GM19023 (cell line): ENCODE data around the gene PTPRC.
A peak's percentile ranks its signal among the peaks of the same experiment; 100 is the strongest.

Experiments used
- ATAC-seq: cut with Tn5 transposase; IDR thresholded peaks from one replicate; pipeline ENCODE4 v1.9.1; 2021; ENCODE audit warnings: mild to moderate bottlenecking, moderate library complexity; ENCODE audit not compliant: unreplicated experiment

Gene PTPRC

DNA sequence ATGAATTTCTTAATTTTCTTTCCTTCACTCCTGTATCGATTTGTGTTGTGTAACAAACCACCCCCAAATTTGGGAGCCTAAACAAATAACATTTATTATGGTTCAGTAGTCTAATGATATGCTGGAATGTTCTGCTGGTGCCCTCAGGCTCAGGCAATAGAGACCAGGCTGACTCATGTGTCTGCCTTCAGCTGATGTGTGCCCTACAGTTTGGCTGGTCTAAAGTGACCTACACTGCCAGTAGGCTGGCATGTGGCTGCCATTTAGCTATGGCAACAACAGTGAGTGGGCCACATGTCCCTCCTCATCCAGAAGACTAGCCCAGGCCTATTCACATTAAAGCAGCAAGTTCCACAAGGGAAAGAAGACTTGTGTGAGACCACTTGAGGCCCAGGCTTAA, 115.8 kb downstream of the PTPRC start:
- no peak for ATAC-seq

DNA sequence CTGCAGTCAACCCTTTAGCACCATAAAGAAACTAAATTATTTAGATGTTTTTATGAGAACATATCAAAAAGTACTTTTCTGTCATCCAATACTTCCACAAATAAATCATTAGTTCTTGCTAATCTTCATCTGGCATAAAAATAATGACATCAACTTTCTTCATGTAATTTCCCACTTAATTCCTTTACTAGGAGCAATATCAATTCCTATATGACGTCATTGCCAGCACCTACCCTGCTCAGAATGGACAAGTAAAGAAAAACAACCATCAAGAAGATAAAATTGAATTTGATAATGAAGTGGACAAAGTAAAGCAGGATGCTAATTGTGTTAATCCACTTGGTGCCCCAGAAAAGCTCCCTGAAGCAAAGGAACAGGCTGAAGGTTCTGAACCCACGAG, 116.9 kb downstream of the PTPRC start:
- ATAC-seq = no peak

DNA sequence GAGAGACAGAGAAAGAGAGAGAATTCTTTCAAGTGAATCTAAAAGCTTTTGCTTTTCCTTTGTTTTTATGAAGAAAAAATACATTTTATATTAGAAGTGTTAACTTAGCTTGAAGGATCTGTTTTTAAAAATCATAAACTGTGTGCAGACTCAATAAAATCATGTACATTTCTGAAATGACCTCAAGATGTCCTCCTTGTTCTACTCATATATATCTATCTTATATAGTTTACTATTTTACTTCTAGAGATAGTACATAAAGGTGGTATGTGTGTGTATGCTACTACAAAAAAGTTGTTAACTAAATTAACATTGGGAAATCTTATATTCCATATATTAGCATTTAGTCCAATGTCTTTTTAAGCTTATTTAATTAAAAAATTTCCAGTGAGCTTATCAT, 117.6 kb downstream of the PTPRC start:
- ATAC-seq = no peak

DNA sequence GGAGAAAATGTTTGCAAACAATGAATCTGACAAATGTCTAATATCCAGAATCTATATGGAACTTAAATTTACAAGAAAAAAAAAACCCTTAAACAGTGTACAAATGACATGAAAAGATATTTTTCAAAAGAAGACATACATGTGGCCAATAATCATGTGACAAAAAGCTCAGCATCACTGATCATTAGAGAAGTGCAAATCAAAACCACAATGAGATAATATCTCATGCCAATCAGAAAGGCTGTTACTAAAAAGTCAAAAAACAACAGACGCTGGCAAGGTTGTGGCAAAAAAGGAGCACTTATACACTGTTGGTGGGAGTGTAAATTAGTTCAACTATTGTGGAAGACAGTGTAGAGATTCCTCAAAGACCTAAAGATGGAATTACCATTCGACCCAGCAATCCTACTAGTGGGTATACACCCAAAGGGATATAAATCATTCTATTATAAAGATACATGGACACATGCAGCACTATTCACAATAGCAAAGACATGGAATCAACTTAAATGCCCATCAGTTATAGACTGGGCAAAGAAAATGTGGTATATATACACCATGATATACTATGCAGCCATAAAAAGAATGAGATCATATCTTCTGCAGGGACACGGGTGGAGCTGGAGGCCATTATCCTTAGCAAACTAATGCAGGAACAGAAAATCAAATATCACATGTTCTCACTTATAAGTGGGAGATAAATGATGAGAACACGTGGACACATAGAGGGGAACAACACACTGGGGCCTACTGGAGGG, 123.2 kb downstream of the PTPRC start:
- no peak for ATAC-seq

DNA sequence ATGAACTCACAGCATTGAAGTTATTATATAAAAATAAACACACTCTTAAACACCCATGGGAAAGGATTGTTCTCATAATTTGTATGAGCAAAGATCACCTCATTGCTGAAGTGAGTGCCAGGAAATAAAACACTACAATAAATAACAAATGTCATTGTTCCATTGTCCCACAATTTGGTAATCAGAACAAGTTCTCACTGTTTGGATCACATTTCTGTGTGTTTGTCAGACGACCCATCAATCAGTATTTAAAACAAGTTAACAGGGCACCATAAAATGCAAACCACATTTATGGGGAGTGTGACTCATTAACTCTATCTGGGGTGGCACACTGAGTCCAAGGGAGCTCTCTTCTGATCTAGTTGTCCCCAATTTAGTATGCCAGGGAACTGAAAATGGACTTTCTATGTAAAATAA, 124.5 kb downstream of the PTPRC start:
- no peak for ATAC-seq

DNA sequence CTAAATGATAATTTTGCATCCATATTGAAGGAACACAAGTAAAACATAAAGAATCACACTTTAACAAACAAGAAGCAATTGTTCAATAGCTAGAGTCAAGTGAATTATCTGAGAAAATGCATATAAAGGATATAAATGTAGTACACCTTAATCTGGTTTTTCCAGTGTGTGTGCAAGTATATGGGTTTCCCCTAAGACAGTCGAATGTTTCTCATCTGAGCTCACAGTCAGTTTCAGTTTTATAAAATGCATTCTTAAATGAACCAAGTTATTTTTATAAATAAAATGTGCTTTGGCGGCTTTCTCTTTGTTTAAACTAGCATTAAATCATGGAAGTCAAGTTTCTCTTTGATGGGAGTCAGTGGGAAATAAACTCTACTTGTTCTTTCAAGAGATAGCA, 125.9 kb downstream of the PTPRC start:
- ATAC-seq = no peak

DNA sequence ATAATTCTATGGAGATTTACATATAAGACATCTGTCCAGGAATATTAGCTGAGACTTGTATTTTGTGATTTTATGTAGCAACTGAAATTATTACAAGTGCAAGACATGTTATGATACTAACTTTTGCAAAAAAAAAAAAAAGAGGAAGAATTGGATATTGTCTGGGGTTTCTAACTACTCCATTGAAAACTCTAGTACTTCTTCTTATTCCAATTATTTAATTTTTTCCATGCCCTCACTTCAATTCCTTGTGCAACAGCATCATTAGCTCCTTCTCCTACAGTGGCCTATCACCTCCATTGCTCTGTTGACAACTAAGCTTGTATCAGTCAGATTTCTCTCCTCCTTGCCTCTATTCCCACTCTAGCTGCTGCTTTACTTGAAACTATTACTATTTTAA, 126.6 kb downstream of the PTPRC start:
- ATAC-seq = no peak

DNA sequence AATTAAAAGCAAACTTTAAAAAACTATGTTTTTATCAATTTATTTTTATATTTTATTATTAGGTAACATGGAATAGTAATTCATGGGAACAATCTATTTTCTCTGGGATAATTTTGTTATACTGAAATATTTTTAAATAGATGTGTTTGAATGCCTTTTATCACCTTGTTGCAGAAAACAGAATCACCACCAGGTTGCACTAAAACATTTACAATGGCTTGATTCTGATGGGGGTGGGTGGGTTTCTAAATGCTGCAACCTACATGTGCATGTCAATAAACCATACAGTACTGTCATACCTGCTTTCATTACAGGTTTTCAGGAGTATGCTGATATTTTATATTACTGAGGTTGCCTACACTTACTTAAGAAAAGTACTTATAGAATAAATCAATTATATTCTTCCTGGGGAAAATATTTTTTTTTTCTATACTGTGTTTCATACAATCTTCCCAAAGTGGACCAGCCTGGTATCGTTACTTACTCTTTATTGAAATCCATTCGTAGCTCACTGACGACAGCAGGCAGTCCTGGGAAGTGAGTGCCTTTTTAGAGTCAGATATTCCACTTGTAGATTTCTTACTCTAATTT, 132.8 kb downstream of the PTPRC start:
- ATAC-seq = no peak

DNA sequence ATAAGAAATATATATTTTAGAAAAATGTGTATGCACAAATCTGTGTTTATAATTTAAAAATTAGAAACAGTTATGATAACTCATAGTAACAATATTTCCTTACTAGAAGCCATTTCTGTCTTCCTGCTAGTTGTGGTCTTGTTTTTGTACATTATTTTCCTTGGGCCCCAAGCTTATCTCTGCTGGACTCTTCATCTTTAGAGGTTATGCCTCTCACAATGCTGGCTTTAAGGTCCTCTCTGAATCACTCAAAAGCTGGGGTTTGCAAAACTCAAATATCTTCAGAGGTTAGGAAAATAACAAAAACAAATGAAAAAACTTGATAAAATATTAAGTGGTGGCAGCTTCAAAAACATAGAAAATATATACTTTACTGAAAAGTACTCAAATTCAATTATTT, 133.8 kb downstream of the PTPRC start:
- no peak for ATAC-seq

DNA sequence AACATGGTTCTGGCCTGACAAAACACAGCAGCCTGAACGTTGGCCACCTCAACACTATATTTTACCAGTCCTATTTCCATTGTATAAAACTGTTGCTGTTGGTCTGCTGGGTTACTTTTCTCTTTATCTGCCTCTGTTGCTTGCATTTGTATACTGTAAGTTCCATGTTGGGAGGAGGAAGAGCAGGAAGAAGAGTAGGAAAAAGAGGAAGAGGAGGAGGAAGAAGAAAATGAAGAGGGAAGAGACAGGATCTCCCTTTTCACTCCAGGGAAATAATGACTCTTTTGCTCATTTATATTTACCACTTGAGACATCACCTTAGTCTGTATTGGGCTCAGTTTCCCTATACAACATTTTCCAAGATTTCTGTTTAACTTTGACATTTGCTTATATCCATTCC, 134.2 kb downstream of the PTPRC start:
- ATAC-seq = no peak

DNA sequence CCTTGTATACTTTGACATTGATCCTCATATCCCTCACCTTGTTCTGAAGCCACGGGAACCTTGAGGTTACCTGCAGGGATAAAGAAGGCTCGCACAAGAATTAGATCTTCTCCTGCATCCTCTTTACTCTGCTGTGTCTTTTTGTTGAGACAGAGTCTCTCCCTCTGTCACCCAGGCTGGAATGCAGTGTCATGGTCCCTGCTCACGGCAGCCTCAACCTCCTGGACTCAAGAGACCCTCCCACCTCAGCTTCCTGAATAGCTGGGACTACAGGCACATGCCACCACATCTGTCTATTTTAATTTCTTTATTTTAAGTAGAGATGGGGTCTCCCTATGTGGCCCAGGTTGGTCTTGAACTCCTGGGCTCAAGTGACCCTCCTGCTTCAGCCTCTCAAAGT, 134.7 kb downstream of the PTPRC start:
- no peak for ATAC-seq

DNA sequence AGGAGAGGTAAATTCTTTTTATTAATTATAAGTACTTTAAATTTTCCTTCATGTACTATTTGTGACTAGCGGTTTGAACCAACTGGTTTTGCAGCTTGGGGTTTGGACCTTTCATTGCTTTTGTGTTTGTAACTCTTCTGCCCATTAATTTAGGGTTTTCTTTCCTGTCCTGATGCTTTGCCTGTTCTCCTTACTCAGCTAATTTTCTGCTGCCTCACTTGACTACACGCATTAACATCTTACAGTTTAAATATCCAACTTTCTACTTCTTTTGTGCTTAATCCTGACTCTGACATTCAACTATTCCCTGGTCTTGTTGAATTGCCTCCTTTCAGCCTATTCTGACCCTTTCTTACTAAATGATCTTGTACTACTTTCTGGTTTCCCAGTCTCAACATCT, 135.6 kb downstream of the PTPRC start:
- ATAC-seq = no peak

DNA sequence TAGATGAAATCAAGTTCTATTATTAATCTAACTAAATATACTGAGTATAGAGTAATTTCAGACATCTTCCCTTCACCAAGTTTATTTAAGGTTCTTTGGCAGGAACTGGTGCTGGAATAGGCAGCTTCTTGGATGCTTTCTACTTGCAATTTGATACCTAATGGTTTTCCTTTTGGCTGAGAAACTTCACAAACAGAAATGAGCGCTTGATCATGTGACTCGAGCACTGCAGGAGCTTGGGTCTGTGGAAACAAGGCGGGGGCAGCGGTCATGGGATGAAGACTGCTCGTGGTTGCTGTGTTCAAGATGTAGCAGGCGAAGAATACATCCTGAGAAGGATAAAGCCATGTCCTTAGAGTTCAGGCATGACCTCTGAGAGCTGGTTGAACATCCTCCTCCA, 136.8 kb downstream of the PTPRC start:
- ATAC-seq = no peak

DNA sequence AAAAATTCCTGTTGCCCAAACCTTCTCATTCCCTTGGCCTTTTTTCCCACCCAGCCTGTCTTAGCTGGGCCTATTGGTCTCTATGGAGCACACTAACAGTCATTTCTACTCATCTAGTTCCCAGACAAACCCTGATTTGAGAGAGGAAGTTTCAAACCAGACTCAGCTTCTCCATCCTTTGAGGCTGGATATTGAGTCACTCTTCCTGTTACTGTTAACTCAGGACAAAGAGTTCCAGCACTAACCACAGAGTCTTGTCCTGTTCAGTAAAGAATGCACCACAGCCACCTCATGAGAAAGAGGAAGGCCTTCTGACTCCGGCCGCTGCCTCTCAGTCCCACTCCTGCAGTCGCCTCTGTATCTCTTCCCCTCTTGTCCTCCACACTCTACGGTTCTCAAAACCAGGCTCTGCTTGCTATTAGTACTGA, 137.8 kb downstream of the PTPRC start:
- ATAC-seq = no peak

DNA sequence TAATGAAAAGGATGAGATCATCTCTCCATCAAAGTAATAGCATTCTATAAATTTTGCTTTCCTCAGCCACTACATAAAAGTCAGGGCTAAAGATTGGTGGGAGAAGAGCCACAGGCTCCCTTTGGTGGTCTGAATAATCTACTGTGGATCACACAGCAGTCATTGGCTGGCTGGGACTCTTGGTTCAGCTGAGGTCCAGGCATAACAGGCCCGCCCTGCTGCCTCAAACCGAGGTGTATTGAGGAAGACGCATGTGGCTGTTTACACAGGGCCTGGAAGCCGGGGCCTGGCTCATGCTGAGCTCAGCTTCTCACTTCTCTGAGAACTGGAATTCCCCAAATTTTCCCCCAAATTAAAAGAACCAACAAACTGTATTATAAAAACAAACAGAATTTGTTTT, 139.2 kb downstream of the PTPRC start:
- no peak for ATAC-seq

DNA sequence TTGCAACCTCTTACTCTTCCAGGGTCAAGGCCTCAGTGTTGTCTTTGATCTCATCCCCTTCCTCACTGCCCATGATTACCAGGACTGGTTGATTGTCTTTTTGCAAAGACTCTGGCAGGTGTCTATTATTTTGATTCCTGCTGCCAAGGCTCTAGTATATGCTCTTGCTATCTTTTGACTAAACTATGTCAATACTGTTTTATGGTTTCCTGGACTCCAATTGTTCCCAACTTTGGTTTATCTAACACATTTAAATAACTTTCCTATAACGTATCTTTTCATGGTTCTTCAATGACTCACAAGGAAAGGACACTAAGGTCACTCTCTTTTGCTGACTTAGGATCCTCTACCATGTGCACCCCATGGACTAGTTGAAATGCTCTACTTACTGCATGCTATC, 141.5 kb downstream of the PTPRC start:
- ATAC-seq = no peak

DNA sequence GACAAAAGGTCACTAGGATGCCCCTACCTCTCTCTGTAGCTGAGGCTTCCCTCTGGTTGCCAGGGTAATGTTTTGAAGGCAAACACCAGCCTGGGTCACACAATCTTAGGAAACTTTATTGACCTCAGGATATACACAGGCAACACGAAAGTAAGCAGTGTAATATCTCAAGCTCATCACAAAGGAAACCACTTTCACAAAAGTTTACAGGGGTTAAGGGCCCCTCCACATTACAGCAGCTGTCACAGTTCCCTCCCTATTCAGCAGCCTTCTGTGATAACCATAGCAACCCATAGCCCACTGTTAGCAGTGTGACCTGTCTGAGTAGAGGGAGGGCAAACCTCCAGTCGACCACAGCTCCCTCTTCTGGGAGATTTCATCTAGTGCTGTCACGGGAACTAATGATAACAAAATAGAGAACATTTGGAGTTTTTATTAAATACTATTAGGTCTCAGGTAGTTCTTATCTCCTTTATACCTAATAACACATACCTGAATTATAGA, 149.8 kb downstream of the PTPRC start:
- peak; percentile 82 for ATAC-seq

DNA sequence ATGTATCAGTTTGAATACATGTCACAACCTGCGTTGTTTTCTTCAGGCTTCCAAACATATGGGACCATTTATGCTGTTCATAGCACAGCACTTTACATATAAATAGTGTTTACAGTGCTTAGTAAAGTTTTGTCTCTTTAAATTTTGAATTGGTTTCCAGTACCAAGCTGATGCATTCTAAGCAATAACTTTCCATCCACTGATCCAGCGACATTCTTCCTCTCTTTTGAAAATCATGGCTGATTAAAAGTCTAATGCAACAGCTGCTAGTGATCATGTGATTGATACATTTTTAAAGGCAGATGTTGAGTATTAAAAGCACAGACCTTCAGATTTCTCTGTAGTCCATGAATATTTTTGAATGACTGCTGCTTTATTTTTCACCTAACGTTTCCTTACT, 154.9 kb downstream of the PTPRC start:
- no peak for ATAC-seq

DNA sequence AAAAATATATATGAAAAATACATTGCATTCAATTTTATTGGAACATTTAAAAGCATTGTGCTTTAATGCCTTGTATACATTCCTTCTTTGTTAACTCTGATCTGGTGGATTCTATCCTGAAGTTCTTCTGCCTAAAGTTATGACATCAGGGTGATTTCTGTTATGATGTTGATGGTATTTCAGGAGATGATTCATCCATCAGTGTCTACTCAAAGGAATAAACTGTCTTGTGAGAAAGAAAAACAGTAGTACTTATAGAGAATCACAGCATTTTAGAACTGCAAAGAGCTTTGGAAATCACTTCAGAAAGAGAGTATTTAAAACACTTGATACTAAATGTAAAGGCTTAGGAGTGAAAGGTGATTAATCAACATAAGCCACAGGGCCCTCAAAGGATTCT, 155.7 kb downstream of the PTPRC start:
- ATAC-seq = no peak

DNA sequence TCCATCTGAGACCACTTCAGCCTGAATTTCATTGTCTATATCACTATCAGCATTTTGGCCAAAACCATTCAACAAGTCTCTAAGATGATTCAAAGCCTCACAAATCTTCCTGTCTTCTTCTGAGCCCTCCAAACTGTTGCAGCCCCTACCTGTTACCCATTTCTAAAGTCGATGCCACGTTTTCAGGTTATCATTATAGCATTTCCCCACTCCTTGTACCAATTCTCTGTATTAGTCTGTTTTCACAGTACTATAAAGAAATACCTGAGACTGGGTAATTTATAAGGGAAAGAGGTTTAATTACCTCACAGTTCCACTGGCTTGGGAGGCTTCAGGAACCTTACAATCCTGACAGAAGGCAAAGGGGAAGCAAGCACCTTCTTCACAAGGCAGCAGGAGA, 158.8 kb downstream of the PTPRC start:
- ATAC-seq = no peak

DNA sequence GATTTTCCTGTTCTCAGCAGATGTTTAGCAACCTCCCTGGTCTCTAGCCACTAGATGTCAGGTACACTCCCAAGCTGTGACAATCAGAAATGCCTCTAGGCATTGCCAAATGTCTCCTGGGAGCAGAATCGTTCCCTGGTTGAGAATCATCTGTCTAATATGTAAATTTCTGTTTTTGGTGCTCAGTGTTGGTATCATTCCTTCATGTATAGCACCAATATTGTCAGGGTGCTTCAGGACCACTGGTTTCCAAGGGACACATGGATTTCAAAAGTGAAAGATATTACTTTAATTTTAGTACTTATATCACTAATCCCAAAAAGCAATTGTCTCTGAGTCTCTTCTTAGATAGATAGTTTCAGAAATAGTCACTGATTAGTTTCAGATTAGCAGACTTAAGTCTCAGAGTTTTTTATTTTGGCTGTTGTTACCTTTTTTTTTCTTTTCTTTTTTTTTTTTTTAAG, 160.1 kb downstream of the PTPRC start:
- ATAC-seq = peak; percentile 53

DNA sequence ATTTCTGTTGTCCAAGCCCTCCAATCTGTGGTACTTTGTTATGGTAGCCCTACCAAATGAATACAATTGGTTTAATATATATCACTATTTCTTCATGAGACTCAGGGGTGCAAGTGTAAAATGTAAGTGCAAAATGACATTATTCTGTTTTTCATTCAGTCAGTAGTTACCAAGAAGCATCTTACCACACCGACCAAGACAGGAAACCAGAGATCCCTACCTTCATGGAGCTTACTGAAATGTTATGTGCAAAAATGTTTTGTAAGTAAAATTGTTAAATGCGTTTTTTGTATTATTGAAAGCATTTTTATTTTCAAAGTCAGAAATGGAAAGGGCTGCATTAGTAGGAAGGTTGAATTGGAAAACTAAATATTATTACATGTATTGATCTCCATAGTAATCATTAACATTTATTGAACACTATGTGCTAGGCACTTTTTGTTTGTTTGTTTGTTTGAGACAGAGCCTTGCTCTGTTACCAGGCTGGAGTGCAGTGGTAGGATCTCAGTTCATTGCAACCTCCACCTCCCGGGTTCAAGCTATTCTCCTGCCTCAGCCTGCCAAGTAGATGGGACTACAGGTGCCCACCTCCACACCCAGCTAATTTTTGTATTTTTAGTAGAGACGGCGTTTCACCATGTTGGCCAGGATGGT, 166.8 kb downstream of the PTPRC start:
- ATAC-seq = no peak
